Stomach (tissue), 4 donors: Measurements from ENCODE around the gene MYDGF.

Experiments used
- CTCF ChIP-seq, 7 experiments: fragments of 450-650 bp in 4 of 7; fragments of 200-600 bp in 3 of 7; sonication (generic) in 3 of 7; IDR thresholded peaks; one replicate each; pipeline ENCODE4 v1.5.1; 2016 to 2019; ENCODE audit warnings: antibody characterized with exemption in 7 of 7, control low read depth in 2 of 7, mild to moderate bottlenecking in 1 of 7
- POLR2A ChIP-seq, 4 donors: fragments of 450-650 bp; IDR thresholded peaks; one replicate each; pipeline ENCODE4 v1.6.1; 2016; ENCODE audit warnings: antibody characterized with exemption in 4 of 4, control low read depth in 2 of 4, mild to moderate bottlenecking in 1 of 4, moderate library complexity in 1 of 4

- TF ChIP-seq POLR2A (IDR thresholded peaks at IDR 0.05) (no peak), CTCF (IDR thresholded peaks at IDR 0.05) (no peak)
Observed at GRCh38 chr19:4692251-4693077, 22.3 kb upstream of the MYDGF start.
